Lower leg skin (tissue), 4 donors: ENCODE results near the gene ZNF808. TPM values are rescaled to one million over a fixed set of nuclear protein-coding genes. Genes with fewer than 3 reads are reported as not detected.
"Not testable (repeated sequence)": the region's sequence is repeated elsewhere in the genome, so short reads cannot be mapped to it uniquely, and the experiment has no call there.

Experiments used
- DNase-seq, 2 donors: peaks; one replicate each; pipeline ENCODE4 v3.0.0-alpha.2; 2019; ENCODE audit warnings: low spot score in 2 of 2
- H3K4me3 ChIP-seq: fragments of 200-600 bp; sonication (generic); 2 replicates; pipeline ENCODE4 v1.5.1; 2017; ENCODE audit warnings: mild to moderate bottlenecking, low read depth; ENCODE audit not compliant: poor library complexity, severe bottlenecking
- POLR2A ChIP-seq, 2 donors: fragments of 450-650 bp; IDR thresholded peaks; one replicate each; pipeline ENCODE4 v1.6.1; 2016 to 2017; ENCODE audit warnings: antibody characterized with exemption in 2 of 2, mild to moderate bottlenecking in 1 of 2, moderate library complexity in 1 of 2
- WGBS, 2 donors: methylation state at CpG; one replicate each; pipeline ENCODE4 v1.1.5; 2018; 5-methylcytosine and 5-hydroxymethylcytosine counted together
- intact Hi-C: fragments of 100-400 bp; cut with DNase I; formaldehyde crosslinking; loops from one replicate; pipeline ENCODE4 v1.15.0; 2023; ENCODE audit warnings: low total_unique reads
- total RNA-seq, 4 donors: library from RNA; depleted of rRNA; stranded (reverse); fragments of >200 nt; gene quantifications; one replicate each; pipeline ENCODE4 v1.1.0, GENCODE V29; 2016
- TF ChIP-seq, protein P1 (sequence below), 3 donors: fragments of 450-650 bp; IDR thresholded peaks; one replicate each; pipeline ENCODE4 v1.5.1; 2016; ENCODE audit warnings: antibody characterized with exemption in 3 of 3, mild to moderate bottlenecking in 3 of 3, moderate library complexity in 2 of 3

The ZNF808 gene
- total RNA-seq, 4 donors from 2014 or later, result 11.8 to 23.2 (median 15.8) TPM

DNA sequence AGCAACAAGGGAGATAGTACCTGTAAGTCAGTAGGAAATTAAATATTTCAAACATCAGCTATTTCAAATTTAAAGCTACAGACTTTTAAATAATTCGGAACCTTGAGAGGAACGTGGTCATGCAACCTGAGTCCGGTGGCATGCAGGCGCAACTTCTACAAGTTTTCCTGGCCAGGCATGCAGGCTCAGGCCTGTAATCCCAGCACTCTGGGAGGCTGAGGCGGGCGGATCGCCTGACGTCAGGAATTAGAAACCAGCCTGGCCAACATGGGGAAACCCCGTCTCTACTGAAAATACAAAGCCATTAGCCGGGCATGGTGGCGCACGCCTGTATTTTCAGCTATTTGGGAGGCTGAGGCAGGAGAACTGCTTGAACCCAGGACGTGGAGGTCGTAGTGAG lies 40.5 kb downstream of the ZNF808 start:
- H3K4me3 ChIP-seq, result no peak overlapping the region
- DNase-seq, result no peak
- no peak for TF ChIP-seq POLR2A (IDR thresholded peaks at IDR 0.05)
- TF ChIP-seq, protein P1, sequence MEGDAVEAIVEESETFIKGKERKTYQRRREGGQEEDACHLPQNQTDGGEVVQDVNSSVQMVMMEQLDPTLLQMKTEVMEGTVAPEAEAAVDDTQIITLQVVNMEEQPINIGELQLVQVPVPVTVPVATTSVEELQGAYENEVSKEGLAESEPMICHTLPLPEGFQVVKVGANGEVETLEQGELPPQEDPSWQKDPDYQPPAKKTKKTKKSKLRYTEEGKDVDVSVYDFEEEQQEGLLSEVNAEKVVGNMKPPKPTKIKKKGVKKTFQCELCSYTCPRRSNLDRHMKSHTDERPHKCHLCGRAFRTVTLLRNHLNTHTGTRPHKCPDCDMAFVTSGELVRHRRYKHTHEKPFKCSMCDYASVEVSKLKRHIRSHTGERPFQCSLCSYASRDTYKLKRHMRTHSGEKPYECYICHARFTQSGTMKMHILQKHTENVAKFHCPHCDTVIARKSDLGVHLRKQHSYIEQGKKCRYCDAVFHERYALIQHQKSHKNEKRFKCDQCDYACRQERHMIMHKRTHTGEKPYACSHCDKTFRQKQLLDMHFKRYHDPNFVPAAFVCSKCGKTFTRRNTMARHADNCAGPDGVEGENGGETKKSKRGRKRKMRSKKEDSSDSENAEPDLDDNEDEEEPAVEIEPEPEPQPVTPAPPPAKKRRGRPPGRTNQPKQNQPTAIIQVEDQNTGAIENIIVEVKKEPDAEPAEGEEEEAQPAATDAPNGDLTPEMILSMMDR (IDR thresholded peaks at IDR 0.05), result no peak
- intact Hi-C loops, result no loop called here
- 85 to 87% methylated on average over 14 of the region's 14 CpGs for WGBS, 2 donors

DNA sequence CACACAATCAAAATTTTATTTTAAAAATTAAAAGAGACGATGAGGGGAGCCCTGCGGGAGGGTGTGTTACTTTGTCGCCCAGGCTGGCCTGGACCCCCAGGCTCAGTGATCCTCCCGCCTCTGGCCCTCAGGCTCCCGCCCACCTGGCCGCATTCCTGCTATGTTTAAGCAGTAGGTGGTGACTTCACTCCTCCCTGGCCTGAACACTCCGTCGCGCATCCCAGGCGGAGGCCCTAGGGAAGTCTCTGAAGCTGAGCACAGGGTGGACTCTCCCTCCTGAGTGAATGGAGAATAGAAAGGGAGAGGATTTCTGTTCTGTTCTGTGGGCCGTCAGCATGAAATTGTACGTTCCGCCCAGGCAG lies 42.2 kb downstream of the ZNF808 start:
- H3K4me3 ChIP-seq, DNase-seq, intact Hi-C loops: not testable (repeated sequence)
- 3 to 5% methylated on average over 13 of the region's 13 CpGs for WGBS, 2 donors

DNA sequence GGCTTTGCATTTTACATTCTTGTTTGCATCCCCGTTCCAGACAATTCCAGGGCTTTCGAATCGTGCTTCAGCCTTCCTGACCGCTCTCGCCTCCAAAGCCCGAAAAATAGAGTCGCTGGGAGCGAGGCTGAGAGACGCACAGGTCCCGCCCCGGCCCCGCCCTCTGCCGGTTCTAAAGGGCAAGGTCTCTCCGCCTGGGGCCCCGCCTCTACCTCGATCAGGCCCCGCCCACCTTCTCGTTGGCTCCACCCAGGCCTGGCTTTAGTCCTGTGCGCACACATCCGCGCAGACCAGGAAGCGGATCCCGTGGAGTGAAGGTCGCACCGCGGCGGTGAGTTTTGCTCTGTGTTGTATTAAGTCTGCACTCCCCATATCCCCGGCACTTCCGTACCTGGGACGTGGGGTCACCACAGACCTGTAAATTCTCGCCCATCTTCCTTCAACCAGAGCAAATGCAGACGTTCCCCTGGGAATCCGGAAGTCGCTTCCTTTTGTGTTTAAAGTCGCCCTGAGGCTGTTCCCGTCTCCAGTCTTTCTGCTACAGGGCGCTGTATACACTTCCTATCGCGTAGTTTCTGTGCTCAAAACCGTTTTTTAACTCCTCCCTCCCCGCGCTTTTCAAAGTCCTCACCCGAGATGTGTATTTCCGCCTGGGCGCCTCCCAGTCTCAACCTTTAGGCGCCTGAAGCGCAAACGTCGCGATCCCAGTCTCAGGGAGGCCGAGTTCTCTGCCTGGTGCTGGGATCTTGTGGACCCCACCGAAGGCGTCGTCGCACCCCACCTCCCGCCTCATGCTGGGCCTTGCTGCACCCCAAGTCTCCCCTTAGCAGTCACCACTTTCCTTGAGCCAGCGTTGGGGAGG lies 42.8 kb downstream of the ZNF808 start, which contains the start of gene ZNF701:
Gene ZNF701, plus strand, starts transcription at position 288 of the 862 bp plus-strand sequence. CDS start 3,861 bp downstream, outside the sequence.
- 0 to 1% methylated on average over 43 to 57 of the region's 57 CpGs for WGBS, 2 donors
- peak in 1 of 2 donors; percentile 34 for TF ChIP-seq POLR2A (IDR thresholded peaks at IDR 0.05)
- TF ChIP-seq, protein P1 (IDR thresholded peaks at IDR 0.05), result no peak
- intact Hi-C loops, result no loop called here
- peak within 1 kb of the TSS; percentile 65 for H3K4me3 ChIP-seq
- peak; percentile 94 to 99 for DNase-seq

DNA sequence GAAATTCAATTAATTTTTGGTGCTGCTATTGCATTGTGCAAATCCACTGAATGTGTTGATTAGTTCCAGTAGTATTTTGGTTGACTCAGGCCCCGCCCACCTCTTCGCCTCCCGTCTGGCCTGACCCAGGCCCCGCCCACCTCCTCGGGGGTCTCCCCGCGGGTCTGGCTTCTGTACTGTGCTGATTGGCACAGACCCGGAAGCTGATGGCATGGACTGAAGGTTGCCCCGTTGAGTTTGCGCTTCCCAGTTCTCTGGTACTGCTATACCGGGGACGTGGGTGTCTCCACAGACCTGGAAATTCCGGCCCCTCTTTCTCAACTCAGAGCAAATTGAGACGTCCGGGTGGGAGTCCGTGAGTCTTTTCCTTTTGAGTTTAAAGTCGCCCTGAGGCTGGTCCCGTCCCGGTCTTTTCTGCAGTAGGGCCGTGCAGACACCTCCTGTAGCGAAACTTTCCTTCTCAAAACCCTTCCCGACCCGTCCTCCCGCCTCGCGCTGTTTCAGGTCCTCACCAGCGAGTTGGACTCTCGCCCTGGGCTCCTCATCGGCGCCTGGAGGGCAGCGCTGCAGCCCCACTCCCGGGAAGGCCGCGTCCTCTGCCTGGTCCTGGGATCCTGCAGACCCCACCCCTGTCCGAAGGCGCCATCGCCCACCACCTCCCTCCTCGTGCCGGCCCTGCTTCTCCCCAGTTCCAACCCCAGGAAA lies 57.4 kb downstream of the ZNF808 start:
- intact Hi-C loops, result no loop called here
- TF ChIP-seq POLR2A (IDR thresholded peaks at IDR 0.05), result no peak
- TF ChIP-seq, protein P1 (IDR thresholded peaks at IDR 0.05), result no peak
- no peak overlapping the region for H3K4me3 ChIP-seq
- peak in 1 of 2 donors; percentile 61 for DNase-seq
- 63 to 68% methylated on average over 39 of the region's 39 CpGs for WGBS, 2 donors

DNA sequence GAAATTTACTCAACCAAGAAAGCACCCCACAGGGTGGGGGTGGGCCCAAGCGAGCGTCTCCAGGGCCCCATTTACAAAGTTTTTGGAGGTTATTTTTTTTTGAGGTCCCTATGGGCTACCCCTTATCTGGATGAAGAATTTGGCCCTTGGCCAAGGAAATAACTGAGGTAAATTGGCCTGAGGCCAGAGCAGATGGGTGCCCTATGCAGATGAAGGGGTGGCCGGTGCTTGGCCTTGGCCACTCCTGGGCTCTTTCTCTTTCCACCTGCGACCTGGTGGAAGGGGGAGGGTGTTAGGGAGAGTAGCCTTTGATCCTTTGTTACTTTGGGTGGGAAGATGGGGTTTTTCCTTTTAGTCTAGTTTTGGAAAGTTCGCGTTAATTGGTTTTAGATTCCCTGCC lies 58.1 kb downstream of the ZNF808 start:
- TF ChIP-seq, protein P1 (IDR thresholded peaks at IDR 0.05), result no peak
- TF ChIP-seq POLR2A (IDR thresholded peaks at IDR 0.05), result no peak
- intact Hi-C loops, result no loop called here
- WGBS, 2 donors, result 87 to 90% methylated on average over 6 of the region's 6 CpGs
- DNase-seq, result peak in 1 of 2 donors; percentile 1
- no peak overlapping the region for H3K4me3 ChIP-seq

DNA sequence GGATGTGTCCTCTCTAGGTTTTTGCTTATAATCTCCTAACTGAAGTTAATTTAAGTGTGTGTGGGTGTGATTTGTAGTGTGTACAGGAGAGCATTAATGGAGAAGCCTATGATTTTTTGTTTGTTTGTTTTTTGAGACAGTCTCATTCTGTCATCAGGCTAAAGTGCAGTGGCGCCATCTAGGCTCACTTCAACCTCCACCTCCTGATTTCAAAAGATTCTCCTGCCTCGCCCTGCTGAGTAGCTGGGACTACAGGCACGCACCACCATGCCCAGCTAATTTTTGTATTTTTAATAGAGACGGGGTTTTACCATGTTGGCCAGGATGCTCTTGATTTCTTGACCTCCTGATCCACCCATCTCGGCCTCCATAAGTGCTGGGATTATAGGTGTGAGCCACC lies 63.3 kb downstream of the ZNF808 start:
- no peak for DNase-seq
- WGBS, 2 donors, result 88 to 89% methylated on average over 5 of the region's 5 CpGs
- intact Hi-C loops, result no loop called here
- TF ChIP-seq, protein P1 (IDR thresholded peaks at IDR 0.05), result no peak
- no peak for TF ChIP-seq POLR2A (IDR thresholded peaks at IDR 0.05)
- H3K4me3 ChIP-seq, result no peak overlapping the region
